DMS53 treated with DMSO at 0.1 percent for 48 hours (cell line): ENCODE results near the gene DOCK3.
"Not testable (repeated sequence)": the region's sequence is repeated elsewhere in the genome, so short reads cannot be mapped to it uniquely, and the experiment has no call there.

ENCODE experiments used
- DNase-seq: peaks from one replicate; lab custom pipeline; 2025; ENCODE audit not compliant: unreplicated experiment; lab: John Stamatoyannopoulos, UW

DOCK3 gene

DNA sequence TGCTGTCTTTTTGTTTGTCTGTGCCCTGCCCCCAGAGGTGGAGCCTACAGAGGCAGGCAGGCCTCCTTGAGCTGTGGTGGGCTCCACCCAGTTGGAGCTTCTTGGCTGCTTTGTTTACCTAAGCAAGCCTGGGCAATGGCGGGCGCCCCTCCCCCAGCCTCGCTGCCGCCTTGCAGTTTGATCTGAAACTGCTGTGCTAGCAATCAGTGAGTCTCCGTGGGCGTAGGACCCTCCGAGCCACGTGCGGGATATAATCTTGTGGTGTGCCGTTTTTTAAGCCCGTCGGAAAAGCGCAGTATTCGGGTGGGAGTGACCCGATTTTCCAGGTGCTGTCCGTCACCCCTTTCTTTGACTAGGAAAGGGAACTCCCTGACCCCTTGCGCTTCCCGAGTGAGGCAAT lies 303.9 kb downstream of the DOCK3 start:
- not testable (repeated sequence) for DNase-seq

DNA sequence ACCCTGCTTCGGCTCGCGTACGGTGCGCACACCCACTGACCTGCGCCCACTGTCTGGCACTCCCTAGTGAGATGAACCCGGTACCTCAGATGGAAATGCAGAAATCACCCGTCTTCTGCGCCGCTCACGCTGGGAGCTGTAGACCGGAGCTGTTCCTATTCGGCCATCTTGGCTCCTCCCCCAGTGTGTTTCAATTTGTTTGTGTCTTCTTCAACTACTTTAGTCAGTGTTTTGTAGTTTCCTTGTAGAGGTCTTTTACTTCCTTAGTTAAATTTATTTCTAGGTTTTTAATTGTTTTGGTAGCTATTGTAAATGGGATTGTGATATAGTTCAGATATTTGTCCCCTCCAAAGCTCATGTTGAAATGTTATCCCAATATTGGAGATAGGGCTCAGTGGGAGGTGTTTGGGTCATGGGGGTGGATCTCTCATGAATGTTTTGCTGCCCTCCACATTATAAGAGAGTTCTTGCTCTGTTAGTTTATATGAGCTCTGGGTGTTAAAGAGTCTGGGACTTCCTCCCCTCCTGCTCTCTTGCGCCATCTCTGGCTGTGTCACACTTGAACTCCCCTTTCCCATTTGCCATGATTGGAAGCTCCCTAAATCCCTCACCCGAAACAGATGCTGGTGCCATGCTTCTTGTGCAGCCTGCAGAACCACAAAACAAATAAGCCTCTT lies 304.4 kb downstream of the DOCK3 start:
- DNase-seq = peak; percentile 16

DNA sequence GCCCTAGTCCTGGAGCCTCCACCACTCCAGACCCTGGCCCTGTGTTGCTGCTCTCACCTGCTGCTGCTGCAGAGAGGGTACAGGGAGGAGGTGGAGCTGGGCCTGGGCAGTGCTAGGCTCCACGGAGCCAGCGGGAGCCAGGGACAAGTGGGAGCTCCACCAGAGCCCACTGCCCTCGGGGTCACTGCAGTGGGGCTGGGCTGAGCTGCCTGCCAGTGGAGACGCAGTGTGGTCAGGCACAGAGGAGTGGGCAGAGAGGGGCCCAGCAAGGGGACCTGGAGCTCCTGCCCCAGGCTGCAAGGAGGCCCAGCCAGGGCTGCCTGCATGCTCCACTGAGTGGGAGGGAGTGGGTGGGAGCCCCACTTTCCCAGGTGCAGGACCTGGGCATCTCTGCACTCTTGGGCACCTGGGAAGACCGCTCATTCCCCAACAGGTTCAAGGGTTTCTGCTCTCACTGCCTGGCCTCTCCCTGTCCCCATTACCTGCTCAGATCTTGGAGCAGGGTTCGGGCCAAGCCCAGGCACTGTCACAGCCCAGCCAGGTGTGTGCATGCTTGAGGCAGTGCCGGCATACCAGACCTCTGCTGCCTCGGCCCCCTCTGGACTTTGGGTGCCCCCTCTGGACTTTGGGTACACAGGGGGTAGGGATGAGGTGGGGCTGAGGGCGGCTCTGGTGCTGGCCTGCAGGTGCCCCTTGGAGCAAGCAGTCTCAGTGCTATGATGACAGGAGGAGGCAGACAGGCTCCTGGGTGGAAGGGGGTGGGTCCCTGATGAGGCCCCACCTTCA lies 308.0 kb downstream of the DOCK3 start:
- DNase-seq = no peak

DNA sequence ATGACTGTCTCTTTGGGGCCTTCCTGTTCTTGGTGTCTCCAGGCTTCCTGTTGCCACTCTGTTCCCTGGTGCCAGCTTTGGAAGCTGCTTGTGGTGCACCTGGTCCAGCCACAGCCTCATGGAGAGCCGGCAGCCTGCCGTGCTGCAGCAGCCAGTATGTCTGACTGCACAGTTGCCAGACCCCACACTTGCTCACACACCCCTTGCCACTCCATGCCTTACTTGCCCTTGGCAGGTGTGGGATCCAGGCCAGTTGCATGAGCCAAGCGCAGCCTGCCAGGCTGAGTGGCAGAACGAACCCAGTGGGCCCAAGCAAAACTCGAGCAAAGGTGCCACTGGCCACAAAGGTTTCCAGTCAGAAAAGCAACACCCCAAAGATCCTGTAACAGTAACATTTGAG lies 309.2 kb downstream of the DOCK3 start:
- no peak for DNase-seq

DNA sequence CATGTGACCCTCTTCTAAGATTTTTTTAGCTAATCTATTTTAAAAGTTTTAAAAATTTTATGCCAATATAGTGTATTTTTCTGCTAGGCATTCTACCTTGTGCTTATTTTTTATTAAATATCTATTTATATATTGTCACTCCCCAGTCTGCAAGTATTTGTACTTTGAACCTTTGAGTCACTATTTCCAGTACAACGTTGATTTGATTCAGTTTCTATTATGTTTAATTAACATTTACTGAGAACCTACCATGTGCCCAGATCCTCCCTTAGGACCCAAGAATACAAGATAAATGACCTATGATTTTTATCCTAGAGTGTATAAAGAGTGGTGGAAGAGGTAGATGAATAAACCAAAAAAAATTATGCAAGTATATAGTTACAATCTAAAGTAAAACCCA lies 311.2 kb downstream of the DOCK3 start:
- no peak for DNase-seq

DNA sequence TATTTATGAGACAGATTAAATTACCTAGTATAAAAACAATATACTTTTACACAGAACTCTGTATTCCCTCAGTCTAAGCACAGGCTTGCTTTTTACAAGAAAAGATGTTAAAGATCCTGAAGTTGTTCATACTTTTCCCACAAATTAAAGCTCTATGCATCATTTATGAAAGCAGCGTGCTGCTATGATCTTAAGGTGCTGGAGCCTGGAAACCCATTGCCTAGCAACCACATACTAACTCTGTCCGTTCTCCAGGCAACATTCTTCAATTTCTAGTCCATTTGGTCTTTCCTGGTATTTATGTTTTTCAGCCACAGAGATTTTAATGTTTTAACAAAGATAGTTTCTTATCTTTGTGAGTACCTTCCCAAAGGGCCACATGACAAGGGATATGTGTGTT lies 312.0 kb downstream of the DOCK3 start:
- no peak for DNase-seq

DNA sequence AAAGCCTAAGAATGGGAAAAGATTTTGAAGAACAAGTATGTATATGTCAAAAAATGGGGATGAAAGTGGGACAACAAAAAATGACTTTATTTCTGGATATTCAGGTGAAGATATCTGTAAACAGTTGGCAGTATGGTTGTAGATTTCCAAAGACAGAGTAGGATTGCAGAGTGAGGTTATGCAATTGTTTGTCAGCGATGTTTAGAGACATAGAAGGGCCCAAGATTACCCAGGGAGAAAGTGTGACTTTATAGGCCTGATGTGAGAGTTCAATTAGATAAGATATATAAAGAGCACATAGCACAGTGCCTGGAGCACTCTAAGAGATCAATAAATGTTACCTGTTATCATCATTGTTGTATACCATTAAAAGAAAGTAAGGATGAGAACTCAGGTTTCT lies 319.8 kb downstream of the DOCK3 start:
- DNase-seq = no peak

DNA sequence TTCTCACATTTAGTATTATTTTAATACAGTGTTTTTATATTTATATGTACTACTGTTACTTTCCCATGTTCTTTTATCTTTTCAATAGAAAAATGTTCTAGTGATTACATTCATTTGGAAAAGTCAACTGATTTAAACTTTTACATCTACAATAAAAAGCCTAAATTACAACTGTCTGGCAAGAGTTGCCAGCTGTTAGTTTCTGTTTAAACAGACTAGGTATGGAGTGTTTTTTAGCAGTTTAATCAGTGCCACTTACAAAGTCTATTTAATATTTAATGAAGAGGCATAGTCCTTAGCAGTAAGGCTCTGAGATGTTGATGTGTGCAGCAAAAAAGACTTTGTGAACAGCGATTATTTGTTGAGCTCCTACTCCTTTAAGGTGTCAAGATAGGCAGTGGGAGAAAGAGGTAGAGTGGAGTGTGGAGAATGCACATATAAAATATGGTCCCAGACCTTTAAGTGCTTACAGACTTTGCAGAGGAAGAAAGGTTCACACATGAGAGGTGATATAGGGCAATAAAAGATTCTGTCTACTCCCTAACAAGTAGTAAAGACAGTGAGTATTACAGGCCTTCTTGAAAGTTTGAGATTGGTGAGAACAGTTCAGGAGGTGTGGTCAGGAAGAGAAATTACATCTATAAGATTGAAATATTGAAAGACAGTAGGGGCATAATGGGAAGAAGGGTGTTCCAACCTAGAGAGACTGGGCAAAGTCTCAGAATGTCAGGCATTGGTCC lies 320.5 kb downstream of the DOCK3 start:
- no peak for DNase-seq

DNA sequence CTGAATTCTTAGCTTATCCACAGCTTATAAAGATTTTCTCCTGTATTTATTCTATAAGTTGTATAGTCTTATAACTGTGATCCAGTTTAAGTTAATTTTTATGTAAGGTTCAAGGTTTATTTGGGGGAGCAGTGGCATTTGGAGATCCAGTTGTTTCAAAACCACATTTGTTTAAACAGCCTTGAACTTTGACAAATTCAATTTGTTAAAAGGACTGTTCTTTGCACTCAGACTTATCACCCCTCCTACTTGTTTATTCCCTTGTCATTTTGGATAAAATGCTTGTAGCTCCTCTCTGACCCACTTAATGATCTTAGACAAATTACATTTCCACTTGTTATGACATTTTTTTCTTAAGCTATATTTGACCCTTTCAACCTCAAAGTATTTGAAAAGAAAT lies 327.8 kb downstream of the DOCK3 start:
- DNase-seq = no peak

DNA sequence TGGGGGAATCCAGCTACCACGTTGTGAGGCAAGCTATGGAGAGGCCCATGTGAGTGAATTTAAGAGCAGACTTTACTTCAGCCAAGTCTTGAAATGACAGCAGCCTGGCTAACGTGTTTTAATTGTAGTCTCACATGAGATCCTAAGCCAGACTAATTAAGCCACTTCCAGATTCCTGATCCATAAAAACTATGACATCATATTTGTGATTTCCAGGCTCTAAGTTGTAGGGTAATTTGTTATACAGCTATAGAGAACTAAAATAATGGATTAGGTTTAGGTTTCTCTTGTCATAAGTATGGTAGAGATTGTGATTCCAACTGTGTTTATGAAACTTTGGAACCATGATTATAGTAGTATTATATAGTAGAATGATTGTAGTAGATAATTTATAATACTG lies 329.5 kb downstream of the DOCK3 start:
- no peak for DNase-seq

DNA sequence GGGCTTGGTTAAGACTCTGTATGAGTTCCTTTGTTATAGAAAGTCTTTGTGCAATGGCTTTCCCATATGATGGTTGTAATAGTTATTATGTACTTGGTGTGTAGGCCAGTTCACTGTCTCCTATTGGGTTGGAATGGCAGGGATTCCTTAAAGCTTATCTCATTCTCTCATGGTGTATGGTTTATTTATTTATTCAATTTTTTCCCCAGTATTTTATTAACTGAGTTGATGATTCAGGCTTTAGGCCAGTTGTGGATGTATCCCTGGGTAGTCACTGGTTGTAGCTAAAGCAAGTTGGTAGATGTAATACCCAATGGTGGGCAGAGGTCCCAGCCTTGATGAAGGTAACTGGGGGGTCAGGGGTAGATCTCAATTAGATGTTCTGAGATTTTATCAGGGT lies 349.4 kb downstream of the DOCK3 start:
- DNase-seq = no peak

DNA sequence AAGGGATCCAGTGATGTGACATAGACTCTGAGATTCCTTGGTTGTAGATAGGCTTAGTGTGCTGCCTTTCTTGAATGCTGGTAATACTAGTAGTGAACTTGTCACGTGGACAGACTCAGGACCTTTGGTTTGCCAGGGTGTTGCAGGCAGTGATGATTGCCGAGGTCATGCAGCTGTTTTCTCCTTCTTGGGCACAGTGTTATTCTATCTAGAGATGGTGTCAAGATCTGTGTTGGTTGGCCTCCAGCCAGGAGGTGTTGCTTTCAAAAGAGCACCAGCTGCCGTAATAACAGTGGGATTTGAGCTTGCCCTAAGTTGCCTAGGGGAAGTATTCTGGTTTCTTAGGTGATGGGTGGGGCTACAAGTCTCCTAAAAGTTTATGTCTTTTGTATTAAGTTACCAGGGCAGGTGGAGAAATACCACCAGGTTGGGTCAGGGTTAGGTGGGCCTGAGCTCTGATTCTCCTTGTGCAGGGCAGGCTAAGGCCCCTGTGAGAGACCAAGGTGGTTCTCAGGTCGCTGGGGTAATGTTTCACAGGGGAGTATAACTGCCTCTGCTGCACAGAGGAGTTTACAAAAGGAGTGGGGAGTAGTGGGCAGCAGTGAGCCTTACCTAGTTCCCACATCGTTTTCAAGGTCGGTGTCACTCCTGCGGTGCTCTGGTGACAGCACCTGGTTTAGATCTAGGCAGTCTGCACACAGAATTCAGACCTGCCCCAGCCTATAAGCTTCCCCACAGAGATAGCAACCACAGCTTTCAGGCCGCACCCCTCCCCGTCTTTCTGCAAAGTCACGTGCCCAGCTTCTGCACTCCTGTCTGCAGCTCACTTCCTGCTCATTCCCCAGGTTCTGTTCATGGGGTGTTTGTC lies 350.3 kb downstream of the DOCK3 start:
- DNase-seq = peak; percentile 23

DNA sequence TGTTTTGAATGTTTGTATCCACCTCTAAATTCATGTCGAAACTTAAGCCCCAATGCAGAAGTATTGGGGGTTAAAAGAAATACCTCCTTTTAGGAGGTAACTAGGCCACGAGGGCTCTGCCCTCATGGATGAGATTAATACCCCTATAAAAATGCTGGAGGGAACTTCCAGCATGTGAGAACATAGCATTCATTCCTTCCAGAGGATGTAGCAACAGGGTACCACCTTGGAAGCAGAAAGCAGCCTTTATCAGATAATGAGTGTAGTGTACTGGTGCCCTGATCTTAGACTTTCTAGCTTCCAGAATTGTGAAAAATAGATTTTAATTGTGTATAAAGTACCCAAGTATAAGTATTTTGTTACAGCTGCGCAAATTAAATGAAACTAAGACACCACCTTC lies 356.9 kb downstream of the DOCK3 start:
- no peak for DNase-seq

DNA sequence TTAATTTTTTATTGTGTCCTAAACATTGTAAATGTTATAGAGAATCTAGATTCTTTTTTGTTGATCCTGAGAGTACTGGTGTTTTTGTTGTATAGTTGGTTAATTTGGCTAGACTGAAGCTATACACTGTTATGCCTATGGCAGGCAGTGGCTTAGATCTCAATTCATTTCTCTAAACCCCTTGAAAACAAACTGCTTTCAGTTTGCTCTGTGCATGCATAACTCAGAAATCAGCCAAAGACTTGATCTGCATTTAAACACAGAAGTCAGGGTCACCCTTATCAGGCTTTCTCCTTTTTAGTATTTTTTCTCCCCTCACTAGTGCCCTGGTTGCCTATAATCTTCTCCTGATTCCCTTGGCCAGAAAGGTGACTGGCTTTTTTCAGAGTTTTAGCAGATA lies 360.9 kb downstream of the DOCK3 start:
- no peak for DNase-seq

DNA sequence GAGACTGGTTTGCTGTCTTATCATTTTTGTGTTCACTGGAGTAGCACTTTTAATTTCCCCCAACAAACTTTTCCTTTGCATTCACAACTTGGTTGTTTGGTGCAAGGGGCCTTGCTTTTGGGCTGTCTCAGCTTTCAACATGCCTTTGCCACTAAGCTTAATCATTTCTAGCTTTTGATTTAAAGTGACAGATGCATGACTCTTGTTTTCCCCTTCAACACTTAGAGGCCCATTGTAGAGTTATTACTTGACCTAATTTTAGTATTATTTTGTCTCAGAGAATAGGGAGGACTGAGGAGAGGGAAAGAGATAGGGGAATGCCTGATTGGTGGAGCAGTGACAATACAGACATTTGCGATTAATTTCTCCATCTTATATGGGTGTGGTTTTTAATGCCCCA lies 370.3 kb downstream of the DOCK3 start:
- no peak for DNase-seq

DNA sequence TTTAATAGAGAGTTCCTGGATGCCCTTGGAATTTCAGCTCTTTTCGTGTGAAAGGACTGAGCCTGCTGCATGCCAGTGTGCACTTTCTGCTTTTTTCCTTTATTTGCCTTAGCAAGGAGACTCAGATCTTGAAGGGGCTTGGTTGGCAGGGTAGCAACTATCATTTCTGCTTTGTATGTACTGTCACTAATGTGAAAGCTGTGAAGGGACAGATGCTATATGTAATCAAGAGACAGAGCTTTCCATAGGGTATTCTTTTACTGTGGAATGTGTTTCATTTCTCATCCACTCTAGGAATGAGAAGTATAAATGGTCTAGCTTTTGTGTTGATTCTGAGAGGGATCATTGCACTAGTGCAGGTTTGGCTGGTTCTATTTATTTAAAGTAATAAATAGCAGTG lies 377.8 kb downstream of the DOCK3 start:
- DNase-seq = no peak

DNA sequence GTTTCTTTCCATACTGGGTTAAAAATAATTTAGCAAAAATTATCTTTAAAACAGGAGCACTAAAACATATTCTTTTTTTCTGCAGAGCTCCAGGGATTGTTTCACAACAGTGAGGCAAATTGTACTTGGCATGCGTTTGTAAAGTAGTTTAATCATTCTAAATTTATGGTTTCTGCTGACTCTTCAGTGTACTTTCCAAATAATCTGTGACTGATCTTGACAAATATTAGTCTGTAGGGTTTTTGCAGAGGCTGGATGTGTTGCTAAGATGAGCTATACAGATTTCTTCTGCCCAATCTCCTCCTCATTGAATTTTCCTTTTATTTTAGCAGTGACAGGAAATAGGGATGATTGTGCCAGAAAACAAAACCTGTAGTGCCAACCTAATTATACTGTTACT lies 382.4 kb downstream of the DOCK3 start:
- DNase-seq = no peak

DNA sequence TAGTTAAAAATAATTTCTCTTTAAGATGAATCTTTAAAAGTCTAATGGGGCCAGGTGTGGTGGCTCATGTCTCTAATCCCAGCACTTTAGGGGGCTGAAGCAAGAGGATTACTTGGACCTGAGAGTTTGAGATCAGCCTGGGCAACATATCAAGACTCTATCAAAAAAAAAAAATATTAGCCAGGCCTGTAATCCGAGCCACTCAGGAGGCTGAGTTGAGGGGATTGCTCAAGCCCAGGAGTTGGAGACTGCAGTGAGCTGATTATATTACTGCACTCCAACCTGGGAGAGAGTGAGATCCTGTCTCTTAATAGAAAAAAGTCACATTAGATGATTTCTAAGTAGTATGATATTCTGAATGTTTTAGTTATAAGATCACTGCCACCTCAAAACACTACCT lies 388.3 kb downstream of the DOCK3 start:
- DNase-seq = no peak

DNA sequence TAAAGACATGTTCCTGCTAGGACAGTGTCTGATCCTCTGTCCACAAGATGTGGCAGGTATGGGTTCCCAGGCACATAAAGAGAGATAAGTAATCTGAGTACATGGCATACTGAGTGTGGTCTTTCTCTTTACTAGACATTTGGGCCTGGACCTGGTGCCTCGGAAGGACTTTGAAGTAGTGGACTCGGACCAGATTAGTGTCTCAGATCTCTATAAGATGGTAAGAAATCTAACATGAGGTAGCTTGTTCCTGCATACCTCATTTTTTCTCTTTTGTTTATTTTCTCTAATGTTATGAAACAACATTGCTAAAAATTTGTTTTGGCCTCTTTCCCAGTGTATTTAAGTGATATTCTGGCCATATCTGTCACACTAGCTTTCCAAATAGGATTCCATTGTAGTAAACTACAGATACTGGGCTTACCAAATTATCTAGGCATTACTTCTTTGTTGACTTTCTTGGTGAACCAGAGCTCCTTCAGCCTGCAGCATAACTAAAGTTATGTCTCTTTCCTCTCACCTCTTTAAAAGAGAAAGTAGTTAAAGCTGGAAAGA lies 400.6 kb downstream of the DOCK3 start:
- DNase-seq = no peak

DNA sequence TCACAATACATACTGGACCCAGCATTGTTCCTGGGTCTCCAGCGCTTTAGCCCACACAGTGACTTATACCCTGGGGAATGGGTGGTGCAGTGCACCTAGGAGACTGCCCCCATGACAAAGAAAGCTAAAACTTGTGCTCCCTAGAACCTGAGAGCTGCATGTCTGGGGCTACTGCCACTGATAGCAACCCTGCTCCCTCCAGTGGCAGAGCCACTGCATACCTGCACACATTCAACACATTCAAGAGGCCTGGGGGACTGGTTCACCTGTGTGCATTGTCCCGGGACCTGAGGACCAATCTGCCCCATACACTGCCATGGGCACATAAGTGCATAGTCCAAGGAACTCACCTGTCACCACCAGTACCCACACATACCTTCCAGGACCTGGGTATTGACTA lies 407.6 kb downstream of the DOCK3 start:
- no peak for DNase-seq

DNA sequence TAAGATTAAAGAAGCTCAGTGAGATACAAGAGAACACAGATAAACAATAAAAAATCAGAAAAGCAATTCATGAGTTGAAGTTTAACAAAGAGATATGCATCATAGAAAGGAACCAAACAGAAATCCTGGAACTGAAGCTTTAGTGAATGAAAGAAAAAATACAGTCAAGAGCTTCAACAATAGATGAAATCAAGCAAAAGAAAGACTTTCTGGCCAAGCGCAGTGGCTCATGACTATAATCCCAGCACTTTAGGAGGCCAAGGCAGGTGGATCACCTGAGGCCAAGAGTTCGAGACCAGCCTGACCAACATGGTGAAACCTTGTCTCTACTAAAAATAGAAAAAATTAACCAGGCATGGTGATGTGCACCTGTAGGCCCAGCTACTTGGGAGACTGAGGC lies 408.8 kb downstream of the DOCK3 start:
- no peak for DNase-seq
